Lower leg skin (tissue), 3 donors: Measurements from ENCODE around the gene CSRP2.

Experiments used
- POLR2A ChIP-seq, 2 donors: fragments of 450-650 bp; IDR thresholded peaks; one replicate each; pipeline ENCODE4 v1.6.1; 2016 to 2017; ENCODE audit warnings: antibody characterized with exemption in 2 of 2, mild to moderate bottlenecking in 1 of 2, moderate library complexity in 1 of 2
- TF ChIP-seq, protein P1 (sequence below), 3 donors: fragments of 450-650 bp; IDR thresholded peaks; one replicate each; pipeline ENCODE4 v1.5.1; 2016; ENCODE audit warnings: antibody characterized with exemption in 3 of 3, mild to moderate bottlenecking in 3 of 3, moderate library complexity in 2 of 3

DNA sequence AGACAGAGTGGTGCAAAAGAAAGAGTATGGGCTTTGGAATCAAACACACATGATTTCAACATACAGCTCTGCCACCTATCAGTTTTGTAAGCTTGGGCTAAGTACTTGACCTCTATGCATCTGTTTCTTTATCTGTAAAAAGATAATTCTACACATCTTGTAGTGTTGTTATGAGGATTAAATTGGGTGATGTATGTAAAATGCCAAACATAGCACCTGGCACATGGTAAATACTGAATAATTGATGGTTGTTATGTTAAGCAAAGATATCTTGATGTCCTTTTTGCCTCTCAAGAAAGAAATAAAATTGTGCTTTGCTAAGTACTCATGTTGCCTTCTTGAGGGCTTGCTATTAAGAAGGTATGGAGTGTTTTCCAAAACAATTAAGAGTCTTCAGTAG is 2.3 kb upstream of the CSRP2 start:
- TF ChIP-seq, protein P1, sequence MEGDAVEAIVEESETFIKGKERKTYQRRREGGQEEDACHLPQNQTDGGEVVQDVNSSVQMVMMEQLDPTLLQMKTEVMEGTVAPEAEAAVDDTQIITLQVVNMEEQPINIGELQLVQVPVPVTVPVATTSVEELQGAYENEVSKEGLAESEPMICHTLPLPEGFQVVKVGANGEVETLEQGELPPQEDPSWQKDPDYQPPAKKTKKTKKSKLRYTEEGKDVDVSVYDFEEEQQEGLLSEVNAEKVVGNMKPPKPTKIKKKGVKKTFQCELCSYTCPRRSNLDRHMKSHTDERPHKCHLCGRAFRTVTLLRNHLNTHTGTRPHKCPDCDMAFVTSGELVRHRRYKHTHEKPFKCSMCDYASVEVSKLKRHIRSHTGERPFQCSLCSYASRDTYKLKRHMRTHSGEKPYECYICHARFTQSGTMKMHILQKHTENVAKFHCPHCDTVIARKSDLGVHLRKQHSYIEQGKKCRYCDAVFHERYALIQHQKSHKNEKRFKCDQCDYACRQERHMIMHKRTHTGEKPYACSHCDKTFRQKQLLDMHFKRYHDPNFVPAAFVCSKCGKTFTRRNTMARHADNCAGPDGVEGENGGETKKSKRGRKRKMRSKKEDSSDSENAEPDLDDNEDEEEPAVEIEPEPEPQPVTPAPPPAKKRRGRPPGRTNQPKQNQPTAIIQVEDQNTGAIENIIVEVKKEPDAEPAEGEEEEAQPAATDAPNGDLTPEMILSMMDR (IDR thresholded peaks at IDR 0.05) = no peak
- TF ChIP-seq POLR2A (IDR thresholded peaks at IDR 0.05) = no peak
